IMR-90 (cell line): ENCODE data around the gene SLC9A5. TPM values are rescaled to one million over a fixed set of nuclear protein-coding genes. Genes with fewer than 3 reads are reported as not detected.

Experiments used
- ATAC-seq: fragments of 200-7000 bp; cut with Tn5 transposase; 2 replicates; pipeline ENCODE4 v1.9.1; 2020; ENCODE audit warnings: low read depth, mild to moderate bottlenecking, moderate library complexity
- BruUV-seq: library from RNA; stranded (reverse); fragments of 400-500 nt; replicated peaks from 2 replicates; lab custom pipeline; 2021; lab: Mats Ljungman, UMichigan
- CTCF ChIA-PET: fragments of 300-600 bp; formaldehyde crosslinking; extraction: SDS; loops from one replicate; lab custom pipeline; 2021; ENCODE audit warnings: antibody characterized with exemption; lab: Yijun Ruan, JAX
- POLR2A ChIA-PET: fragments of 300-600 bp; sonication (Branson Sonifier 250); formaldehyde crosslinking; loops from one replicate; lab custom pipeline; 2022; ENCODE audit warnings: antibody characterized with exemption; ENCODE audit not compliant: unreplicated experiment; lab: Charles Lee
- DNase-seq: peaks from one replicate; pipeline ENCODE4 v3.0.0; 2013
- H2AFZ ChIP-seq: replicated peaks from 2 replicates; pipeline ENCODE3; 2013; ENCODE audit warnings: low read length, mild to moderate bottlenecking; ENCODE audit not compliant: poor library complexity
- H2AK5ac ChIP-seq: 2 replicates; pipeline ENCODE4 v1.6.1; 2013; ENCODE audit warnings: low read depth, low read length, inconsistent platforms
- H2AK9ac ChIP-seq: replicated peaks from 2 replicates; pipeline ENCODE3; 2013; ENCODE audit warnings: mild to moderate bottlenecking, low read depth, low read length, moderate library complexity; ENCODE audit not compliant: poor library complexity
- H2BK120ac ChIP-seq: 2 replicates; pipeline ENCODE4 v1.6.1; 2013; ENCODE audit warnings: low read depth, low read length, inconsistent platforms
- H2BK15ac ChIP-seq: 3 replicates; pipeline ENCODE4 v1.6.1; 2013; ENCODE audit warnings: low read depth, low read length, inconsistent platforms
- H2BK20ac ChIP-seq: 2 replicates; pipeline ENCODE4 v1.6.1; 2013; ENCODE audit warnings: low read depth, mild to moderate bottlenecking, inconsistent platforms, low read length, moderate library complexity
- H2BK5ac ChIP-seq: 2 replicates; pipeline ENCODE4 v1.6.1; 2013; ENCODE audit warnings: mild to moderate bottlenecking, low read depth, low read length, inconsistent platforms; ENCODE audit not compliant: poor library complexity, severe bottlenecking
- H3K14ac ChIP-seq: replicated peaks from 2 replicates; pipeline ENCODE4 v1.6.1; 2013; ENCODE audit warnings: low read depth, low read length, inconsistent platforms
- H3K18ac ChIP-seq: 2 replicates; pipeline ENCODE4 v1.6.1; 2013; ENCODE audit warnings: low read depth, low read length, control low read depth
- H3K23ac ChIP-seq: 2 replicates; pipeline ENCODE4 v1.6.1; 2013; ENCODE audit warnings: low read depth, low read length, inconsistent platforms
- H3K27ac ChIP-seq: 2 replicates; pipeline ENCODE4 v1.5.1; 2013; ENCODE audit warnings: mild to moderate bottlenecking, control low read depth, low read length; ENCODE audit not compliant: insufficient read depth
- H3K27me3 ChIP-seq: 2 replicates; pipeline ENCODE4 v1.6.1; 2013; ENCODE audit warnings: low read length; ENCODE audit not compliant: control insufficient read depth, insufficient read depth
- H3K36me3 ChIP-seq: 2 replicates; pipeline ENCODE4 v1.6.1; 2013; ENCODE audit warnings: low read length, mixed read lengths; ENCODE audit not compliant: control insufficient read depth, insufficient read depth
- H3K4ac ChIP-seq: 2 replicates; pipeline ENCODE4 v1.6.1; 2013; ENCODE audit warnings: low read depth, low read length, inconsistent platforms
- H3K4me1 ChIP-seq: 2 replicates; pipeline ENCODE4 v1.6.1; 2013; ENCODE audit warnings: low read length, mixed read lengths; ENCODE audit not compliant: control insufficient read depth, insufficient read depth
- H3K4me2 ChIP-seq: 2 replicates; pipeline ENCODE4 v1.6.1; 2013; ENCODE audit warnings: low read depth, mild to moderate bottlenecking, control low read depth, low read length, moderate library complexity
- H3K4me3 ChIP-seq: 2 replicates; pipeline ENCODE4 v1.5.1; 2013; ENCODE audit warnings: low read depth, mild to moderate bottlenecking, control low read depth, low read length, moderate library complexity; ENCODE audit not compliant: insufficient read depth
- H3K56ac ChIP-seq: 2 replicates; pipeline ENCODE4 v1.6.1; 2013; ENCODE audit warnings: low read length, inconsistent platforms; ENCODE audit not compliant: insufficient read depth; ENCODE audit errors: extremely low read depth
- H3K79me1 ChIP-seq, 2 experiments: 2 replicates each; pipeline ENCODE4 v1.6.1; 2013; ENCODE audit warnings: low read length in 2 of 2, inconsistent platforms in 1 of 2, low read depth in 1 of 2
- H3K9ac ChIP-seq: 2 replicates; pipeline ENCODE4 v1.6.1; 2013; ENCODE audit warnings: low read depth, low read length, control low read depth
- H3K9me1 ChIP-seq: 2 replicates; pipeline ENCODE4 v1.6.1; 2013; ENCODE audit warnings: low read length, inconsistent platforms; ENCODE audit not compliant: insufficient read depth
- H3K9me3 ChIP-seq: 2 replicates; pipeline ENCODE4 v1.6.1; 2013; ENCODE audit warnings: low read length; ENCODE audit not compliant: control insufficient read depth, insufficient read depth
- H4K20me1 ChIP-seq: 2 replicates; pipeline ENCODE4 v1.6.1; 2013; ENCODE audit warnings: low read length, inconsistent platforms; ENCODE audit not compliant: insufficient read depth
- H4K5ac ChIP-seq: 2 replicates; pipeline ENCODE4 v1.6.1; 2013; ENCODE audit warnings: mild to moderate bottlenecking, low read depth, low read length, control low read depth
- H4K8ac ChIP-seq, 2 experiments: 2 replicates each; pipeline ENCODE4 v1.6.1; 2013; ENCODE audit warnings: low read depth in 2 of 2, low read length in 2 of 2, control low read depth in 1 of 2, inconsistent platforms in 1 of 2
- H4K91ac ChIP-seq: 2 replicates; pipeline ENCODE4 v1.6.1; 2013; ENCODE audit warnings: low read depth, low read length, inconsistent platforms; ENCODE audit not compliant: insufficient read depth
- BHLHE40 ChIP-seq: fragments of 150-350 bp; IDR thresholded peaks from 2 replicates; pipeline ENCODE4 v1.6.1; 2016; ENCODE audit warnings: mild to moderate bottlenecking, low read depth, low read length
- CEBPB ChIP-seq: IDR thresholded peaks from 2 replicates; pipeline ENCODE4 v1.6.1; 2012; ENCODE audit warnings: low read depth, low read length, improper control_type of control experiment
- CTCF ChIP-seq: conservative IDR thresholded peaks from 2 replicates; pipeline ENCODE4 v1.5.1; 2012; ENCODE audit warnings: mild to moderate bottlenecking, low read depth, low read length, improper control_type of control experiment
- MAZ ChIP-seq: IDR thresholded peaks from 2 replicates; pipeline ENCODE4 v1.6.1; 2012; ENCODE audit warnings: low read depth, mild to moderate bottlenecking, low read length, improper control_type of control experiment, moderate library complexity, borderline replicate concordance
- POLR2A ChIP-seq: IDR thresholded peaks from 2 replicates; pipeline ENCODE4 v1.6.1; 2012; ENCODE audit warnings: mild to moderate bottlenecking, low read depth, low read length
- RAD21 ChIP-seq: IDR thresholded peaks from 2 replicates; pipeline ENCODE4 v1.6.1; 2012; ENCODE audit warnings: low read length, improper control_type of control experiment
- RCOR1 ChIP-seq: IDR thresholded peaks from 2 replicates; pipeline ENCODE4 v1.6.1; 2012; ENCODE audit warnings: mild to moderate bottlenecking, low read length, improper control_type of control experiment; ENCODE audit not compliant: insufficient replicate concordance
- RFX5 ChIP-seq: IDR thresholded peaks from 2 replicates; pipeline ENCODE4 v1.8.0; 2012; ENCODE audit warnings: low read depth, mild to moderate bottlenecking, low read length, moderate library complexity
- WGBS, 2 experiments: methylation state at CpG; one replicate each; pipeline versions ENCODE4 v1.1.5 to v1.1.7; 2013; ENCODE audit warnings: missing lambda C conversion rate in 2 of 2; ENCODE audit not compliant: insufficient read length in 1 of 2; ENCODE audit errors: extremely low coverage in 2 of 2; 5-methylcytosine and 5-hydroxymethylcytosine counted together
- dilution Hi-C: fragments of 300-500 bp; cut with HindIII; formaldehyde crosslinking; loops from one replicate; pipeline ENCODE4 v1.14.3; 2018; ENCODE audit warnings: low sequenced_read_pairs; ENCODE audit not compliant: unreplicated experiment
- in situ Hi-C: fragments of 300-500 bp; cut with MboI; formaldehyde crosslinking; loops from 3 replicates; pipeline ENCODE4 v1.14.3; 2019; ENCODE audit warnings: low sequenced_read_pairs, inconsistent platforms, mixed read lengths
- intact Hi-C: fragments of 100-400 bp; cut with micrococcal nuclease; formaldehyde crosslinking; loops from 2 replicates; pipeline ENCODE4 v1.10.0; 2022
- polyA plus RNA-seq, 3 experiments: library from polyadenylated mRNA; depleted of rRNA; stranded (reverse); fragments of >200 nt; gene quantifications; 2 replicates each; pipeline ENCODE4 v1.2.3, GENCODE V29; 2012; ENCODE audit warnings: low replicate concordance in 1 of 3
- total RNA-seq: library from RNA; depleted of rRNA; stranded (reverse); fragments of >200 nt; gene quantifications from 2 replicates; pipeline ENCODE4 v1.2.3, GENCODE V29; 2012

The SLC9A5 gene
- total and polyA plus RNA-seq, 2 of the 4 experiments (the other 2 are of a cell fraction) = 1.8 to 5.7 TPM

DNA sequence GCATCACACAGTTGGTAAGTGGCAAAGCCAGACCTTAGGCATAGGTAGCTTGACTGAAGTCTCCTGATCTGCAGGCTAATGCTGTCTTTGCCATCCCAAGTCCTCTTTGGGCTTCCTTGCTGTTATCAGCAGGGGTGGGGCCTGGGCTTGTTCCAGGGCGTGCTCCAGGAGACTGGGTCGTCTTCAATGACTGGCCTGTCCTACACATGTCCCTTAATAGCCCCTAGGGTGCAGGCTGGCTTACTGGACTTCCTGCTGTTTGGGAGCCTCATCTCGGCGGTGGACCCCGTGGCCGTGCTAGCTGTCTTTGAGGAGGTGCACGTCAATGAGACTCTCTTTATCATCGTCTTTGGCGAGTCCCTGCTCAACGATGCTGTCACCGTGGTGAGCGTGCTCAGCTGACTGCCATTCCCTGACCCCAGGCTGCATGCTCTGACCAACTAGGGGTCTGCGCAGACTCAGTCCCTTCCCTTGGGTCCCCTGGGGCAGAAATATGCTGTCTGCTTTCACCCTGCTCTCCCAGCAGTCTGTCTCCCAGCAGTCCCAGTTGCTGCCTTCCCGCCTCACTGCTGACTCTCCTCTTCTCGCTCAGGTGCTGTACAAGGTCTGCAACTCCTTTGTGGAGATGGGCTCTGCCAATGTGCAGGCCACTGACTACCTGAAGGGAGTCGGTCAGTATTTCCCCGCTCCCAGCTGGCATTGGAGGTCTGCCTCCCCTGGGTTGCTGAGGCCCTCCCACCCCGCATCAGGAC is 6.2 kb downstream of the SLC9A5 start:
- Histone ChIP-seq H3K27ac (no peak overlapping the region), H2AK9ac (no peak overlapping the region), H2AFZ (no peak overlapping the region), H3K14ac (no peak overlapping the region), H2BK15ac (no peak overlapping the region), H3K27me3 (no peaks in the 10 kb centered on the region), H2AK5ac (no peak overlapping the region), H4K8ac (no peak overlapping the region), H3K4ac (no peak overlapping the region), H4K91ac (no peak overlapping the region), H3K79me1 (peaks cover 0 to 3% of the 10 kb centered on the region in 2 experiments; a peak in 2 of 4 replicates), H3K4me3 (no peak overlapping the region), H3K9ac (no peak overlapping the region), H3K4me2 (no peak overlapping the region), H3K23ac (no peak overlapping the region), H3K56ac (no peak overlapping the region), H3K18ac (no peak overlapping the region), H2BK20ac (no peak overlapping the region), H3K36me3 (peaks cover 18% of the 10 kb centered on the region), H2BK120ac (no peak overlapping the region), H3K9me1 (no peaks in the 10 kb centered on the region), H2BK5ac (no peak overlapping the region), H3K4me1 (peaks cover under 1% of the 10 kb centered on the region), H3K9me3 (no peaks in the 10 kb centered on the region), H4K5ac (no peak overlapping the region), H4K20me1 (no peaks in the 10 kb centered on the region)
- 92% methylated on average over 16 of the region's 18 CpGs; no CpG with 5 or more reads in 1 of the 2 experiments for WGBS, 2 experiments
- TF ChIP-seq RFX5 = no peak
- TF ChIP-seq POLR2A = no peak
- TF ChIP-seq BHLHE40 = no peak
- TF ChIP-seq RAD21 = no peak
- no peak for TF ChIP-seq CTCF
- TF ChIP-seq MAZ = no peak
- no peak for TF ChIP-seq RCOR1
- TF ChIP-seq CEBPB = no peak
- intact Hi-C loops (no loop called here), in situ Hi-C loops (loop anchor here (10.0 kb wide), 1 partner anchor 200 kb away; no protein-coding TSS in a partner anchor), dilution Hi-C loops (no loop called here)
- no peak for ATAC-seq
- CTCF ChIA-PET = no interaction called here
- no peak for DNase-seq
- BruUV-seq = no TSS peak
- POLR2A ChIA-PET = no interaction called here
